Pancreas (tissue), 10 donors: Measurements from ENCODE around the gene PWWP2A. TPM values are rescaled to one million over a fixed set of nuclear protein-coding genes. Genes with fewer than 3 reads are reported as not detected.

Experiments
- ATAC-seq, 4 donors: fragments of 200-7000 bp; cut with Tn5 transposase; one replicate each; pipeline versions ENCODE4 v1.8.0 to v1.9.1; 2020; ENCODE audit warnings: mild to moderate bottlenecking in 4 of 4, moderate library complexity in 4 of 4
- DNase-seq, 6 donors: peaks; one replicate each; pipeline ENCODE4 v3.0.0-alpha.2; 2020
- FAIRE-seq: peaks from 2 replicates; lab custom pipeline; 2012; peaks lifted over from hg19 to GRCh38; lab: Jason Lieb, UNC
- H3K27ac ChIP-seq, 4 donors: fragments of 200-600 bp; sonication (generic); 1 replicate in 3 of 4; 2 replicates in 1 of 4; pipeline versions ENCODE4 v1.5.0 to v1.8.0; 2020
- H3K27me3 ChIP-seq, 4 donors: fragments of 200-600 bp; one replicate each; pipeline ENCODE4 v1.8.0; 2021
- H3K36me3 ChIP-seq, 3 donors: fragments of 200-600 bp; sonication (generic) in 1 of 3; one replicate each; pipeline versions ENCODE4 v1.5.0 to v1.8.0; 2020 to 2021
- H3K4me1 ChIP-seq, 3 donors: fragments of 200-600 bp; one replicate each; pipeline ENCODE4 v1.8.0; 2021
- H3K4me3 ChIP-seq, 4 donors: fragments of 200-600 bp; sonication (generic) in 2 of 4; one replicate each; pipeline versions ENCODE4 v1.5.0 to v1.8.0; 2020 to 2021
- H3K9me3 ChIP-seq, 4 donors: fragments of 200-600 bp; one replicate each; pipeline ENCODE4 v1.8.0; 2021
- CTCF ChIP-seq, 4 donors: fragments of 200-600 bp; sonication (generic) in 3 of 4; IDR thresholded peaks; one replicate each; pipeline versions ENCODE4 v1.5.0 to v1.8.0; 2021; ENCODE audit warnings: antibody characterized with exemption in 4 of 4
- WGBS, 2 donors: extraction: QIAGEN DNeasy Blood & Tissue Kit; methylation state at CpG; one replicate each; pipeline ENCODE4 v1.1.7; 2013; 5-methylcytosine and 5-hydroxymethylcytosine counted together
- intact Hi-C, 3 donors: fragments of 100-400 bp; cut with DNase I; formaldehyde crosslinking; loops; one replicate each; pipeline versions ENCODE4 v1.11.1 to v1.14.2; 2022
- polyA plus RNA-seq, 2 donors: library from polyadenylated mRNA; stranded (reverse); fragments of 200-250 nt; gene quantifications; one replicate each; pipeline ENCODE4 v1.2.3, GENCODE V29; 2013
- total RNA-seq, 6 donors: library from RNA; stranded (reverse); fragmentation: NEBNext Ultra II Directional in 4 of 6; extraction: Animal tissue kit (Norgen Biotek cat#: 25700) in 4 of 6; gene quantifications; one replicate each; pipeline versions ENCODE4 v1.2.1 to v1.2.4, GENCODE V29; 2021 to 2023
- donor health status: healthy with polysubstance abuse.
- donor health status: DM: no; HTN: no; CAD: no; lungs with moderate emphysema.
- donor health status: DM: no; HTN: no; CAD: no.
- donor health status: control.
- donor health status: control.
- donor health status: Bipolar disorder and iron deficiency.
- donor health status: DM: yes; HTN: yes; CAD: no.
- donor health status: DM: no; HTN: no; CAD: no.
- donor health status: DM: no; HTN: no; CAD: no.
- donor health status: DM: yes; HTN: yes; CAD: no.

PWWP2A gene
- total and polyA plus RNA-seq, 8 donors = 7.9 to 14.5 (median 10.2) TPM

- 89 to 95% methylated on average over 2 of the region's 2 CpGs for WGBS, 2 donors
- ATAC-seq = peak in 1 of 4 donors; percentile 45
- Histone ChIP-seq H3K9me3 (no peaks in the 10 kb centered on the region), H3K27ac (no peak overlapping the region), H3K36me3 (peaks cover 0 to 14% (median 12%) of the 10 kb centered on the region in 3 donors), H3K27me3 (no peaks in the 10 kb centered on the region), H3K4me3 (no peak overlapping the region), H3K4me1 (no peaks in the 10 kb centered on the region)
- no peak for DNase-seq
- no peak for TF ChIP-seq CTCF (IDR thresholded peaks at IDR 0.05)
- intact Hi-C loops = no loop called here
- no peak for FAIRE-seq
These were observed 64.4 kb downstream of the PWWP2A start for GRCh38 chr5:160054831-160055230.

- ATAC-seq (no peak), FAIRE-seq (no peak)
These were observed 65.2 kb downstream of the PWWP2A start for GRCh38 chr5:160054047-160054446.

GRCh38 chr5:160049099-160049498, 70.2 kb downstream of the PWWP2A start:
- ATAC-seq (no peak), FAIRE-seq (no peak), DNase-seq (no peak)
- peaks cover 0 to 18% (median 17%) of the 10 kb centered on the region in 3 donors for H3K36me3 ChIP-seq
- no peaks in the 10 kb centered on the region for H3K4me1 ChIP-seq
- intact Hi-C loops = no loop called here
- no peak overlapping the region for H3K4me3 ChIP-seq
- no peak overlapping the region for H3K27ac ChIP-seq
- no peaks in the 10 kb centered on the region for H3K9me3 ChIP-seq
- no peaks in the 10 kb centered on the region for H3K27me3 ChIP-seq
- TF ChIP-seq CTCF (IDR thresholded peaks at IDR 0.05) = no peak
- 53 to 66% methylated on average over 3 of the region's 3 CpGs for WGBS, 2 donors

More at GRCh38 chr5:160054047-160054446, 65.2 kb downstream of the PWWP2A start:
- Histone ChIP-seq H3K4me1 (no peaks in the 10 kb centered on the region), H3K36me3 (peaks cover 0 to 18% (median 17%) of the 10 kb centered on the region in 3 donors), H3K4me3 (no peak overlapping the region), H3K27ac (no peak overlapping the region), H3K9me3 (no peaks in the 10 kb centered on the region), H3K27me3 (no peaks in the 10 kb centered on the region)
- WGBS, 2 donors = 96% methylated on average over 1 of the region's 1 CpG
- intact Hi-C loops = no loop called here
- TF ChIP-seq CTCF (IDR thresholded peaks at IDR 0.05) = no peak
- no peak for DNase-seq

- Histone ChIP-seq H3K4me3 (no peak overlapping the region), H3K27me3 (no peaks in the 10 kb centered on the region), H3K4me1 (no peaks in the 10 kb centered on the region), H3K27ac (no peak overlapping the region), H3K36me3 (peaks cover 0 to 17% (median 16%) of the 10 kb centered on the region in 3 donors), H3K9me3 (no peaks in the 10 kb centered on the region)
- 92 to 94% methylated on average over 9 of the region's 9 CpGs for WGBS, 2 donors
- intact Hi-C loops = no loop called here
- no peak for TF ChIP-seq CTCF (IDR thresholded peaks at IDR 0.05)
- FAIRE-seq (no peak), ATAC-seq (peak in 1 of 4 donors; percentile 41), DNase-seq (no peak)
These were observed 71.1 kb downstream of the PWWP2A start for GRCh38 chr5:160048131-160048530.

GRCh38 chr5:160047423-160047822, 71.8 kb downstream of the PWWP2A start:
- H3K9me3 ChIP-seq = no peaks in the 10 kb centered on the region
- no peak for FAIRE-seq

More at GRCh38 chr5:160047423-160047822, 71.8 kb downstream of the PWWP2A start:
- TF ChIP-seq CTCF (IDR thresholded peaks at IDR 0.05) = no peak
- WGBS, 2 donors = 90 to 96% methylated on average over 3 of the region's 3 CpGs
- Histone ChIP-seq H3K36me3 (peaks cover 0 to 17% (median 11%) of the 10 kb centered on the region in 3 donors), H3K27ac (no peak overlapping the region), H3K4me3 (no peak overlapping the region), H3K4me1 (no peaks in the 10 kb centered on the region), H3K27me3 (no peaks in the 10 kb centered on the region)
- intact Hi-C loops = no loop called here
- ATAC-seq = peak in 1 of 4 donors; percentile 23
- no peak for DNase-seq
